ENCODE data around the gene RPP30.
"Not testable (repeated sequence)": the region's sequence is repeated elsewhere in the genome, so short reads cannot be mapped to it uniquely, and the experiment has no call there.

The RPP30 gene

GRCh38 chr10:90917238-90917967, 45.6 kb downstream of the RPP30 start:
- DNase-seq (ENCODE audit: low read depth), result no peak

- DNase-seq (ENCODE audit: low read depth), result no peak
Measured at GRCh38 chr10:90917968-90918318, 46.2 kb downstream of the RPP30 start.

- no peak for DNase-seq (ENCODE audit: low read depth)
Measured at GRCh38 chr10:90919683-90920574, 48.2 kb downstream of the RPP30 start.

DNA sequence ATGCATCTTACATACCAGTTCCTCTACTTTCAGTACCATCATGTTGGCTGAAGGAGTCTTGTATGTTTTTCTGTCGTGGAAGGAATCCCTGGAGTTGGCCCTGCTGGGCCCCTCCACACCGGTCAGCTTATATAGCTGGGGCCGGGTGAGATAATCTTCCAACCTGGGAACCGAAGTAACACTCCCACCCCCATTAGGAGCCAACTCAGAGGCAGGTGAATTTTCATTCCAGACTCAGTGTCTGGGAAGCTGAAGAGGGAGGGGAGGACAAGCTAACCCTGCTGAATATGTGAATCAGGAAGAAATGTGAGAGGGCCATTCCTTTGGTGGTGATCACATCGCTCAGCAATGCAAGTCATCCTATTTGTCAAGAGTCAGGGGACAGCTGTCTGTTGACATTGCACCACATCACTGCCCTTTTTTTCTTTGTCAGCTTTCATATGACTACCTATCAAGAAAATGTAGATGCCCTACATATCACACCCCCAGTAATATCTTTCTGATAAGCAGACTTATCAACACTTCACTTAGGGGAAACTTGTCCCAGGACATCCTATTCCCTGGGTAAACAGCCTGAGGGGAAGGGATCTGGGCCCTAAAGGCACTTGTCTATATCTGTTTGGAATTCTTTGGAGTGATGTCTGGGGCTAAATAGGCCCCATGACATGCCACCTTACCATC, 49.4 kb downstream of the RPP30 start, which contains the start of gene ANKRD1:
Gene ANKRD1 (minus strand): TSS at position 102 of the 681 bp plus-strand sequence. CDS start 60 bp downstream, at position 42.
- DNase-seq (ENCODE audit: low read depth), result no peak

- DNase-seq (ENCODE audit: low read depth), result no peak
Measured at GRCh38 chr10:90921906-90922305, 50.1 kb downstream of the RPP30 start.

DNA sequence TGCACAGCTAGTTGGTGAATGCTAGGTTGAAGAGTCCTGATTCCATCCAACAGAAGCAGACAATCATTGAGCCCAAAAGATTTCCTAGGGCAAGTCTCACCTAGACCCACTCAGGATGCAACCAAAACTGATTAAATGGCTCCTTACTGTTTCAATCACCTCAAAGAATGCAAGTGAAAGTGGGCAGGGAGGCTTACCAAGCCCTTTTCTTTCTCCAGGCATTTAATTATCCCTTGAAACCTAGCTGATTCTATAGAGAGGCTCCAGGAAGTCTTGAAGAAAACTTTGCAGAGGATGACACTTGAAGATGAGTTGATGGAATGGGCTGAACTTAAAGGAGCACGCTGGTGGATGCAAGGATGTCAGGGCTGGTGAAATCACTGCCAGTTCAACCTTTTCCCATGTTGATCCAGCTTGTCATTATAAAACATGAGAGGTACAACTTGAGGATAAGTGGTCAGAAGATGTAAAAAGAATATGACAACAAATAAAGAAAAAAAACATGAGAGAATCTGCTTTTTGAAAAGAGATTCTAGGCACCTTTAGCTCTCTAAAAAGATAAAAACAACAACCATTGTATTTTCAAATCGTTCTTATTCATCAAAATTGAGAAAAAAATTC, 51.4 kb downstream of the RPP30 start:
- DNase-seq (ENCODE audit: low read depth), result no peak

DNA sequence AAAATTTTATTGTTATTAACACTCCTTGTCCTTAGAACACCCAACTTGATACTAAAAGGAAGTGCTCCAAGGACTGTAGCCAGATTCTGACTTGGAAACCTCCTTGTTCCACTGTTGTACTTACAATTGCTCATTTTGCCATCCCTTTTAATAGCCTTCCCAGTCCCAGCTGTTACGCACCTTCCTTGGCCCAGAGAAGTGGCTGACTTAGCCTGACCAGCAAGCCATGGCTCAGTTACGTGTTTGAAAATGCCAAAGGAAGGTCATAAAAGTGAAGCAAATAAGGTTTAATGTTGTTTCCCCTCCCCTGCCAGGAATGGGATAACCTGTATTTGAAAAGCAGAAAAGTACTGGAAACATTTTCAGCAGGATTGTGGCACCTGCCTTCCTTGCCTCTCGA, 52.8 kb downstream of the RPP30 start:
- DNase-seq (ENCODE audit: low read depth), result no peak

- DNase-seq (ENCODE audit: low read depth), result no peak
Measured at GRCh38 chr10:90925079-90926029, 53.6 kb downstream of the RPP30 start.

GRCh38 chr10:90927293-90927692, 55.5 kb downstream of the RPP30 start:
- DNase-seq (ENCODE audit: low read depth), result no peak

DNA sequence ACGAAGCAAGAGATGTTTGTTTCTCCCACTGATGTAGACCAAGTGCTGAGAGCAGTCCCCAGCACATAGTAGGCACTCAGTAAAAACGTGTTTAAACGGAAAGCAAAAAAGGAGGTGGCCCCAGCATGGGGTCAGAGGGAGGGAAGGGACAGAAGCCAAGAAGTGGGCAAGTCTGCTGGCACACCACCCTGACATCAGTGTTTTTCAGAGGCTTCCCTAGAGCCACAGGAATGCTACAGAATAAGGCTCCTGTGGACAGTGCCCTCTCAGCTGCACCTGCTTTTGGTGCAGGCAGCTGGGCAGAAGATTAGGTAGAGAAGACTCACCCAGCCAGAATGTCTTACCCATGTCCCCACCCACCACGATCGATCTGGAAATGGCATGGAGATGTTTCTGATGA, 57.4 kb downstream of the RPP30 start:
- no peak for DNase-seq (ENCODE audit: low read depth)

- no peak for DNase-seq (ENCODE audit: low read depth)
Measured at GRCh38 chr10:90930070-90930837, 58.5 kb downstream of the RPP30 start.

- no peak for DNase-seq (ENCODE audit: low read depth)
Measured at GRCh38 chr10:90930971-90931871, 59.4 kb downstream of the RPP30 start.

DNA sequence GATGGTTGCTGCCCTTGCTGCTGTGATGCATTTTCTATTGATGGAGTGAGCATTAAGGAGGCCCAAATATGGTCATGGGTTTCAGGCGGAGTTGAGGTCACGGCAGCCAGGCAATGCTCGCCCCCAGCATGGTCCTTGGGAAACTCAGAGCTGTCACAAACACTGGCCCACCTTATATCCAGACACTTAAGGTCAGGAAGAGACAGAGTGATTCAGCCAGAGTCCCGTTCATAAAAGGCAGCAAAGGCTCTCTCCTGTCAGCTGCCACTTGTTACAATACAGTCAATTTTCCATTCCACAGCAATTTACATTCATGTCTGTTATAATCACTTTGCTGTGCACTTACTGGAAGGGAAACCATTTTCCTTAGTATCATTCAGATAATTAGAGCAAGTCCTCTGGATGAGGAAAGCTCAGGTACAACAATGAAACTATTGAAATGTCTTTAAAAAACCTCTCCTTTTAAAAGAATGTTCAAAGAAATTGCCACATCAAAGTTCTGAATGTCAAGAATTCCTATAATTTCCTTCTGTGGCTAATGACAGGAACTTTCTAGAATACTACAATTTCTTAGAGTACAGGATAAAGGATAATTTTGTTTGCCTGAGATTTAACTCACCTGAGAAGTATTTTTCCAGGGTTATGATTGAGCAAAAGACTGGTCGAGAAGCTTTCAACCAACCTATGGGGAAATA, 64.0 kb downstream of the RPP30 start:
- DNase-seq (ENCODE audit: low read depth), result no peak

- DNase-seq (ENCODE audit: low read depth), result no peak
Measured at GRCh38 chr10:90936276-90936659, 64.5 kb downstream of the RPP30 start.

DNA sequence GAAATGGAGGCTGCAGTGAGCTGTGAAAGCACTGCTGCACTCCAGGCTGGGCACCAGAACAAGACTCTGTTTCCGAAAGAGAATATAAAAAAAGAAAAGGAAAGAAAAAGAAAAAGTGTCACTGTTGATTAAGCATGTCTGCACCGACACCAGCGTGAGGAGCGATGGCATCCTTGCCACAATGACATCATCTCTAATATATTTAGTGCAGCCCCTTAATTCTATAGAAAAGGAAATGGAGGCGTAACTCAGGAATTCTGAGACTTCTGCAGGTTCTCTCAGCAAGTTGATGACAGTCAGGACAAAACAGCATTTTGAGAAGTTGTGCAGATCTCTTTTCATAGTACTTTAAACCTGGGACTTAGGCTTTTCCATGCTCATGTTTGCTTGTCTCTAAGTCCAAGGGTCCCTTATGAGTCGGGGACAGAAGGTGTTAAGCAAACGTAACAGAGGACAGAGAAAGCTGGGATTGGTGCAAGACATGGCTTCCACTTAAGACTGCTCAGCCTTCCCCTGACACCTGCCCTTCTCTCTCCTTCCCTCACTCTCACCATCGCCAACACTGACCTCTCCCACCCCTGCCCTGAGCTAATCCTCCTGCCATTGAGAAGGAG, 66.0 kb downstream of the RPP30 start:
- DNase-seq (ENCODE audit: low read depth), result no peak

DNA sequence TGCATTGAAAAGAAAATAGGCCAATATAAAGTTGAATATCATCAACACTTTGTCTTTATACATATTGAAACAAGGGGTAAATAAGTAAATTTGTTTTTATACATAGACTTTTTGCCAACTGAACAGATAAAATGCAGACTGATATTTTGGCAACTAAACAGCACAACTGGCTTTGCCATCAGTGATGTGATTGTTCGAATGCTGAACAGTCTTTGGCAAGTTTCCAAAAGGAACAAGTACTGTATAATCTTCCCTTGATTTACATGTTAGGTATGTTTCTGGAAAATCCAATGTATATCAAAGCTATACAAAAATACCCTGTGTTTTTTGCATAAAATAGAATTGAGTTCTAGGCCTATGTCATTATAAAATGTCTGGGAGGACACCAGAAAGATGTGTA, 67.3 kb downstream of the RPP30 start:
- no peak for DNase-seq (ENCODE audit: low read depth)

DNA sequence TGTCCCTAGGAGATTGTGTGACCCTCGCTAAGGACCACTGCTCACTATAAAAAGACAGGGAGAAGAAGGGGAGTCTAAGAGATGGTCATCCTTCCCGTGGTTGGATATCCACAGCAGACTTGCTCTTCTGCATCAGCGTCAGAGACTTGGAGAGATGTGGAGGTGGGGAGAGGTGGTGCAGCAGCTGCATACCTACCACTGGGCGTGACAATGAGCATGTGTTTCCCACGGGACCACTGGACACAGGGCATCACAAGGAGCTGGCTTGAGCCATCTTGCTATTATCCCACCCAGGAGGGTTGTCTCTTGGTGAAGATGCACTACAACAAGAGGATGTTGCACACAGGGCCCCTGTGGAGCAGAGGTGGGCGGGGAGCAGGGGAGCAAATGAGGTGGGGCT, 67.9 kb downstream of the RPP30 start:
- DNase-seq (ENCODE audit: low read depth), result no peak

DNA sequence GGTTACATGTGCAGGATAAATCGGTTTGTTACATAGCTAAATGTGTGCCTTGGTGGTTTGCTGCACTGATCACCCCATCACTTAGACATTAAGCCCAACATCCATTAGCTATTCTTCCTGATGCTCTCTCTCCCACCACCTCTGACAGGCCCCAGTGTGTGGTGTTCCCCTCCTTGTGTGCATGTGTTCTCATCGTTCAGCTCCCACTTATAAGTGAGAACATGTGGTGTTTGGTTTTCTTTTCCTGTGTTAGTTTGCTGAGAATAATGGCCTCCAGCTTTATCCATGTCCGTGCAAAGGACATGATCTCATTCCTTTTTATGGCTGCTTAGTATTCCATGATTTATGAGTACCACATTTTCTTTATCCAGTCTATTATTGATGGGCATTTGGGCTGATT, 71.2 kb downstream of the RPP30 start:
- not testable (repeated sequence) for DNase-seq (ENCODE audit: low read depth)

Data from T-helper 22 cell (primary cell).